K562 (cell line): ENCODE results near the gene CALM3. TPM values are rescaled to one million over a fixed set of nuclear protein-coding genes. Genes with fewer than 3 reads are reported as not detected.

ENCODE experiments used
- ATAC-seq: fragments of 200-7000 bp; cut with Tn5 transposase; 3 replicates; pipeline ENCODE4 v1.9.1; 2020; ENCODE audit warnings: moderate library complexity
- BruUV-seq: library from RNA; stranded (reverse); fragments of 400-500 nt; replicated peaks from 2 replicates; lab custom pipeline; 2021; lab: Mats Ljungman, UMichigan
- CTCF ChIA-PET: fragments of 300-600 bp; formaldehyde crosslinking; extraction: SDS; loops from one replicate; lab custom pipeline; 2021; ENCODE audit warnings: low intra/inter-chr PET ratio; lab: Yijun Ruan, JAX
- POLR2A ChIA-PET: fragments of 300-600, 350-650 bp; sonication (Branson Sonifier 250); formaldehyde crosslinking; extraction: SDS; loops from one replicate; lab custom pipeline; 2021; ENCODE audit warnings: antibody characterized with exemption, inconsistent platforms; lab: Yijun Ruan, JAX
- DNase-seq, 4 experiments: peaks; one replicate each; pipeline versions ENCODE4 v3.0.0 to v3.0.0-alpha.2; 2011 to 2018; ENCODE audit warnings: low spot score in 3 of 4, mixed read lengths in 3 of 4; ENCODE audit errors: extremely low read depth in 1 of 4
- FAIRE-seq: peaks from 2 replicates; lab custom pipeline; 2011; peaks lifted over from hg19 to GRCh38; lab: Jason Lieb, UNC
- H2AFZ ChIP-seq: 2 replicates; pipeline ENCODE4 v1.6.0; 2011; ENCODE audit warnings: low read depth, low read length, control low read depth, inconsistent platforms
- H3K27ac ChIP-seq: fragments of 200-600 bp; 3 replicates; pipeline ENCODE4 v1.8.0; 2011; ENCODE audit warnings: low read depth, mild to moderate bottlenecking, control low read depth, inconsistent platforms, low read length, moderate library complexity, mixed read lengths; ENCODE audit errors: extremely low read depth
- H3K27me3 ChIP-seq, 2 experiments: fragments of 300-600 bp in 1 of 2; 2 replicates in 1 of 2; 3 replicates in 1 of 2; pipeline versions ENCODE4 v1.6.0 to v1.8.0; 2011; ENCODE audit warnings: inconsistent platforms in 2 of 2, low read length in 2 of 2, mild to moderate bottlenecking in 1 of 2, mixed read lengths in 1 of 2, moderate library complexity in 1 of 2; ENCODE audit not compliant: control insufficient read depth in 2 of 2, insufficient read depth in 2 of 2
- H3K36me3 ChIP-seq: fragments of 300-600 bp; 3 replicates; pipeline ENCODE4 v1.8.0; 2011; ENCODE audit warnings: mild to moderate bottlenecking, low read length, inconsistent platforms; ENCODE audit not compliant: control insufficient read depth, insufficient read depth
- H3K4me1 ChIP-seq, 2 experiments: fragments of 200-600 bp in 1 of 2; replicated peaks in 1 of 2; 2 replicates in 1 of 2; 3 replicates in 1 of 2; pipeline versions ENCODE4 v1.5.1 to v1.8.0; 2011; ENCODE audit warnings: inconsistent platforms in 2 of 2, low read length in 2 of 2, mild to moderate bottlenecking in 1 of 2, mixed read lengths in 1 of 2, moderate library complexity in 1 of 2; ENCODE audit not compliant: control insufficient read depth in 2 of 2, insufficient read depth in 2 of 2
- H3K4me2 ChIP-seq: 2 replicates; pipeline ENCODE4 v1.6.1; 2011; ENCODE audit warnings: low read length, control low read depth, inconsistent platforms, mixed read lengths; ENCODE audit not compliant: insufficient read depth
- H3K4me3 ChIP-seq: fragments of 200-600 bp; sonication (generic), shearing (Covaris generic); 2 replicates; pipeline ENCODE4 v1.5.1; 2016; ENCODE audit warnings: control low read depth, inconsistent platforms
- H3K79me2 ChIP-seq: fragments of 200-600 bp; 3 replicates; pipeline ENCODE4 v1.8.0; 2011; ENCODE audit warnings: low read length, inconsistent platforms; ENCODE audit not compliant: control insufficient read depth, insufficient read depth
- H3K9ac ChIP-seq, 2 experiments: 2 replicates each; pipeline versions ENCODE4 v1.6.0 to v1.6.1; 2011; ENCODE audit warnings: low read depth in 2 of 2, low read length in 2 of 2, control low read depth in 1 of 2, inconsistent platforms in 1 of 2, mild to moderate bottlenecking in 1 of 2, mixed read lengths in 1 of 2; ENCODE audit not compliant: insufficient read depth in 1 of 2
- H3K9me1 ChIP-seq: one replicate; pipeline ENCODE4 v1.6.0; 2011; ENCODE audit warnings: inconsistent platforms, mild to moderate bottlenecking, low read length, moderate library complexity; ENCODE audit not compliant: control insufficient read depth, insufficient read depth
- H3K9me3 ChIP-seq: replicated peaks from 2 replicates; pipeline ENCODE4 v1.5.1; 2011; ENCODE audit warnings: low read depth, low read length, inconsistent platforms; ENCODE audit not compliant: control insufficient read depth, insufficient read depth
- H4K20me1 ChIP-seq: replicated peaks from 2 replicates; pipeline ENCODE4 v1.6.1; 2011; ENCODE audit warnings: low read length, inconsistent platforms, mixed read lengths; ENCODE audit not compliant: control insufficient read depth, insufficient read depth
- BRF1 ChIP-seq: IDR thresholded peaks from 3 replicates; pipeline ENCODE4 v1.6.1; 2011; ENCODE audit warnings: borderline replicate concordance, mild to moderate bottlenecking; ENCODE audit not compliant: insufficient read length; ENCODE audit errors: extremely low read depth
- EGR1 ChIP-seq: fragments of 450-650 bp; conservative IDR thresholded peaks from 2 replicates; pipeline ENCODE4 v1.6.1; 2017; ENCODE audit warnings: mild to moderate bottlenecking
- ETV1 ChIP-seq: fragments of 450-650 bp; conservative IDR thresholded peaks from 2 replicates; pipeline ENCODE4 v1.6.1; 2016; ENCODE audit warnings: missing genetic modification characterization, control low read depth, low read depth, missing compliant biosample characterization
- WGBS: fragments of 100-300 bp; shearing (Covaris generic); methylation state at CpG from one replicate; pipeline ENCODE4 v1.1.6; 2016; ENCODE audit warnings: low coverage, mixed read lengths; ENCODE audit not compliant: insufficient coverage; ENCODE audit errors: missing lambda C conversion rate; 5-methylcytosine and 5-hydroxymethylcytosine counted together
- in situ Hi-C: fragments of 300-500 bp; cut with MboI; formaldehyde crosslinking; loops from 4 replicates; pipeline ENCODE4 v1.15.0; 2018; ENCODE audit warnings: inconsistent platforms, mixed read lengths
- intact Hi-C: fragments of 100-400 bp; cut with micrococcal nuclease; formaldehyde crosslinking; loops from 2 replicates; pipeline ENCODE4 v1.14.2; 2022
- polyA plus RNA-seq, 8 experiments: library from polyadenylated mRNA; depleted of rRNA in 4 of 8; stranded (reverse) in 5 of 8; unstranded in 3 of 8; fragments of >200 nt; fragmentation: Nextera tagmentation in 2 of 8; fragmentation: Illumina TruSeq in 1 of 8; extraction: Ambion mirVana in 2 of 8; extraction: Trizol in 1 of 8; gene quantifications; 2 replicates each; pipeline versions ENCODE4 v1.2.1 to v1.2.3, GENCODE V29; 2011 to 2014; ENCODE audit warnings: inconsistent platforms in 1 of 8, missing spikeins in 1 of 8
- total RNA-seq, 7 experiments: library from RNA; depleted of rRNA in 6 of 7; stranded (reverse); fragments of >200 nt in 6 of 7; fragmentation: Illumina TruSeq in 2 of 7; extraction: Trizol in 2 of 7; gene quantifications; 2 replicates each; pipeline versions ENCODE4 v1.2.1 to v1.2.3, GENCODE V29; 2011 to 2021; ENCODE audit warnings: low replicate concordance in 1 of 7
- TF ChIP-seq, protein P1 (sequence below): fragments of 450-650 bp; conservative IDR thresholded peaks from 2 replicates; pipeline ENCODE4 v1.6.1; 2016; ENCODE audit warnings: missing genetic modification characterization, low read depth, mild to moderate bottlenecking, control low read depth, missing compliant biosample characterization

The CALM3 gene
- total and polyA plus RNA-seq, 9 of the 15 experiments (the other 6 are each of a cell fraction or from before 2014, with no cell fraction given): 34.6 to 350 (median 156) TPM

DNA sequence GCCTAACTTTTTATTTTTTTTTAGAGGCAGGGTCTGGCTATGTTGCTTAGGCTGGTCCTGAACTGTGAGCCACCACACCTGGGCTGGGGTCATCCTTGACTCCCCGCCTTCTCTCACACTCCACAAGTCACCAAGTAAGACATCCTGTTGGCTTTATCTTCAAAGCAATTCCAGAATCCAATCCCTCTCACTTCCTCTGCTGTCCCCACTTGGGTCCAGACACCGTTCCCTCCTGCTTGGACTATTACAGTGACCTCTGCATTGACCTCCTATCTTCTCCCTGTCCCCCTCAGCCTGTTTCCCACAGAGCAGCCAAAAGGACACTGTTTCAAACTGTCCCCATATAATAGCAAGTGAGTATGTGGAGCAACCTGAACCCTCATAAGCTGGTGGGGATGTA is 39.5 kb downstream of the CALM3 start:
- Histone ChIP-seq H3K9me3 (no peaks in the 10 kb centered on the region), H2AFZ (no peak overlapping the region), H3K9ac (peak overlapping the region in 1 of 2 experiments; percentile 19; a peak in 1 of 4 replicates), H3K4me2 (no peak overlapping the region), H3K4me3 (no peak overlapping the region), H3K36me3 (no peaks in the 10 kb centered on the region), H3K79me2 (no peaks in the 10 kb centered on the region), H3K27ac (no peak overlapping the region), H3K27me3 (no peaks in the 10 kb centered on the region), H3K4me1 (peaks cover 18 to 36% of the 10 kb centered on the region in 2 experiments; a peak in 4 of 5 replicates), H3K9me1 (no peaks in the 10 kb centered on the region), H4K20me1 (no peaks in the 10 kb centered on the region)
- ATAC-seq (no peak), DNase-seq (peak in 1 of 4 experiments; percentile 2), FAIRE-seq (no peak)
- 55% methylated on average over 2 of the region's 2 CpGs for WGBS
- intact Hi-C loops (no loop called here), in situ Hi-C loops (no loop called here)
- POLR2A ChIA-PET: interaction anchor here (0.9 kb wide), 1 partner anchor 93 kb away, joined by 3 read pairs; no protein-coding TSS in a partner anchor
- BruUV-seq: no TSS peak
- TF ChIP-seq BRF1 (no peak), EGR1 (no peak), ETV1 (tag) (no peak)
- TF ChIP-seq, protein P1, sequence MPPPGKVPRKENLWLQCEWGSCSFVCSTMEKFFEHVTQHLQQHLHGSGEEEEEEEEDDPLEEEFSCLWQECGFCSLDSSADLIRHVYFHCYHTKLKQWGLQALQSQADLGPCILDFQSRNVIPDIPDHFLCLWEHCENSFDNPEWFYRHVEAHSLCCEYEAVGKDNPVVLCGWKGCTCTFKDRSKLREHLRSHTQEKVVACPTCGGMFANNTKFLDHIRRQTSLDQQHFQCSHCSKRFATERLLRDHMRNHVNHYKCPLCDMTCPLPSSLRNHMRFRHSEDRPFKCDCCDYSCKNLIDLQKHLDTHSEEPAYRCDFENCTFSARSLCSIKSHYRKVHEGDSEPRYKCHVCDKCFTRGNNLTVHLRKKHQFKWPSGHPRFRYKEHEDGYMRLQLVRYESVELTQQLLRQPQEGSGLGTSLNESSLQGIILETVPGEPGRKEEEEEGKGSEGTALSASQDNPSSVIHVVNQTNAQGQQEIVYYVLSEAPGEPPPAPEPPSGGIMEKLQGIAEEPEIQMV (tag): peak; percentile 41; the same call in 1 of the 2 replicates
- CTCF ChIA-PET: no interaction called here
